Measurements from ENCODE around the gene LINGO3.

DNA sequence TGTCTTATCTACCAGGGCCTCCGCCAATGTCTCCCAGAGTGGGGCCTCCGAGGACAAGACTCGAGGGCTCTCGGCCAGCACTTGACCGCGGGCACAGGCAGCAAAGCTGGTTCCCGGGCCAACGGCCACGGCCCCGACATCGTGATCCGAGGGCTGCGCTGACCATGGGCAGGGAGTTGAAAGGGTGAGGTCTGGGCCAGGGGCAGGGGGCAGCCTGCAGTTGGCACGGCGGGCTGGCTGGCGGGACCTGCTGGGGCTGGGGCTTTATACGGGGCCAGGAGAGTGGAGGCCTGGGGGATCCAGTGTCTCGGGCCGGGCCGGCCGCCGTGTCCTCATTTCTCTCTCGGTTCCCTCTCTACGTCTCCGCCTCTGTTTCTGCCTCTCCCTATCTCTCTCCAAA is 9.8 kb upstream of the LINGO3 start:
- TF ChIP-seq CTCF (optimal IDR thresholded peaks at IDR 0.05 in 1 of 3, IDR thresholded peaks at IDR 0.05 in 1 of 3, conservative IDR thresholded peaks at IDR 0.05 in 1 of 3; ENCODE audit: extremely low read depth in 1 of 3, insufficient read depth in 2 of 3, low read length in 3 of 3) (no peak), EZH2 (IDR thresholded peaks at IDR 0.05; ENCODE audit: low read length) (no peak)

Measured in keratinocyte (primary cell).